Measurements from ENCODE around the gene ZBTB48. TPM values are rescaled to one million over a fixed set of nuclear protein-coding genes. Genes with fewer than 3 reads are reported as not detected.

The ZBTB48 gene
- total and polyA plus RNA-seq, 2 donors from 2014 or later: 27.1 to 45.5 TPM

GRCh38 chr1:6596351-6596750 is 16.6 kb downstream of the ZBTB48 start:
- Histone ChIP-seq H3K27ac (ENCODE audit: low read depth in 2 of 2, low read length in 2 of 2) (no peak overlapping the region), H3K9me3 (ENCODE audit: control insufficient read depth in 2 of 3, insufficient read depth in 1 of 3, low read length in 3 of 3) (no peaks in the 10 kb centered on the region), H3K4me1 (ENCODE audit: control insufficient read depth in 2 of 3, insufficient read depth in 2 of 3, low read depth in 1 of 3, low read length in 3 of 3) (peaks cover 0 to 35% (median 23%) of the 10 kb centered on the region in 3 donors), H3K9ac (ENCODE audit: low read length in 3 of 3) (peak overlapping the region in 1 of 3 donors; percentile 22), H3K36me3 (ENCODE audit: control insufficient read depth in 2 of 3, insufficient read depth in 3 of 3, low read length in 3 of 3) (peaks cover 0 to 53% (median 39%) of the 10 kb centered on the region in 3 donors), H3K27me3 (ENCODE audit: control insufficient read depth, insufficient read depth, low read length) (no peaks in the 10 kb centered on the region), H3K4me3 (ENCODE audit: low read length in 3 of 3) (no peak overlapping the region)
- no peak for FAIRE-seq
- DNase-seq: no peak
- TF ChIP-seq CTCF (IDR thresholded peaks at IDR 0.05; ENCODE audit: borderline replicate concordance, extremely low read depth, insufficient read depth): no peak
- intact Hi-C loops (cut with DNase I): no loop called here

- H3K9ac ChIP-seq (ENCODE audit: low read length in 3 of 3): peak overlapping the region in 2 of 3 donors; percentile 21 to 26
- peaks cover 0 to 49% (median 36%) of the 10 kb centered on the region in 3 donors for H3K36me3 ChIP-seq (ENCODE audit: control insufficient read depth in 2 of 3, insufficient read depth in 3 of 3, low read length in 3 of 3)
- H3K4me3 ChIP-seq (ENCODE audit: low read length in 3 of 3): no peak overlapping the region
- DNase-seq: no peak
- H3K27me3 ChIP-seq (ENCODE audit: control insufficient read depth, insufficient read depth, low read length): no peaks in the 10 kb centered on the region
- FAIRE-seq: no peak
- intact Hi-C loops (cut with DNase I): no loop called here
- peaks cover 0 to 38% (median 23%) of the 10 kb centered on the region in 3 donors for H3K4me1 ChIP-seq (ENCODE audit: control insufficient read depth in 2 of 3, insufficient read depth in 2 of 3, low read depth in 1 of 3, low read length in 3 of 3)
- H3K27ac ChIP-seq (ENCODE audit: low read depth in 2 of 2, low read length in 2 of 2): peak overlapping the region in 1 of 2 donors; percentile 10
- no peak for TF ChIP-seq CTCF (IDR thresholded peaks at IDR 0.05; ENCODE audit: borderline replicate concordance, extremely low read depth, insufficient read depth)
- H3K9me3 ChIP-seq (ENCODE audit: control insufficient read depth in 2 of 3, insufficient read depth in 1 of 3, low read length in 3 of 3): no peaks in the 10 kb centered on the region
These were observed 17.3 kb downstream of the ZBTB48 start for GRCh38 chr1:6596886-6597776.

- Histone ChIP-seq H3K36me3 (ENCODE audit: control insufficient read depth in 2 of 3, insufficient read depth in 3 of 3, low read length in 3 of 3) (peaks cover 0 to 43% (median 36%) of the 10 kb centered on the region in 3 donors), H3K9me3 (ENCODE audit: control insufficient read depth in 2 of 3, insufficient read depth in 1 of 3, low read length in 3 of 3) (no peaks in the 10 kb centered on the region), H3K27ac (ENCODE audit: low read depth in 2 of 2, low read length in 2 of 2) (peak overlapping the region in 1 of 2 donors; percentile 10), H3K9ac (ENCODE audit: low read length in 3 of 3) (peak overlapping the region in 1 of 3 donors; percentile 21), H3K4me1 (ENCODE audit: control insufficient read depth in 2 of 3, insufficient read depth in 2 of 3, low read depth in 1 of 3, low read length in 3 of 3) (peaks cover 0 to 38% (median 23%) of the 10 kb centered on the region in 3 donors), H3K4me3 (ENCODE audit: low read length in 3 of 3) (no peak overlapping the region), H3K27me3 (ENCODE audit: control insufficient read depth, insufficient read depth, low read length) (no peaks in the 10 kb centered on the region)
- TF ChIP-seq CTCF (IDR thresholded peaks at IDR 0.05; ENCODE audit: borderline replicate concordance, extremely low read depth, insufficient read depth): no peak
- DNase-seq (no peak), FAIRE-seq (no peak)
- intact Hi-C loops (cut with DNase I): no loop called here
These were observed 18.0 kb downstream of the ZBTB48 start for GRCh38 chr1:6597777-6598131.

Data from kidney (tissue), 14 donors.